ENCODE measurements around the gene OGDHL. TPM values are rescaled to one million over a fixed set of nuclear protein-coding genes. Genes with fewer than 3 reads are reported as not detected.

OGDHL gene
- total RNA-seq, 1 experiment from 2014 or later, result 1.3 TPM

DNA sequence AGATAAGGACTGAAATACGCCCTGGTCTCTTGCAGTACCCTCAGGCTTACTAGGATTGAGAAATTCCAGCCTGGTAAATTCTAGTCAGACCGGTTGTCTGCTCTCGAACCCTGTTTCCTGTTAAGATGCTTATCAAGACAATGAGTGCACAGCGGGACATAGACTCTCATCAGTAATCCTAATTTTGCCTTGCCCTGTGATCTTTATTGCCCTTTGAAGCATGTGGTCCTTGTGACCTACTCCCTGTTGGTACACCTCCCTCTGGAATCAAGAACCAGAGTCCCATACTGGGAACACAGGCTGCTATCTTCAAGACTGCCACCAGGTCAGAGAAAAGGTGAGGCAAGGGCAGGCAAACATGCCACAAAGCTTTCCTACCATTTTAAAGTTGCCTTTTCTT is 75.5 kb downstream of the OGDHL start:
- H3K4me3 ChIP-seq (ENCODE audit: low read depth in 2 of 2, low read length in 2 of 2), result no peak overlapping the region
- H3K36me3 ChIP-seq (ENCODE audit: control insufficient read depth, insufficient read depth, low read length), result no peaks in the 10 kb centered on the region
- no peaks in the 10 kb centered on the region for H3K4me1 ChIP-seq (ENCODE audit: control insufficient read depth, insufficient read depth, low read length)
- no peak for TF ChIP-seq POLR2AphosphoS5 (IDR thresholded peaks at IDR 0.05; ENCODE audit: low read depth, low read length)
- TF ChIP-seq, protein P1, sequence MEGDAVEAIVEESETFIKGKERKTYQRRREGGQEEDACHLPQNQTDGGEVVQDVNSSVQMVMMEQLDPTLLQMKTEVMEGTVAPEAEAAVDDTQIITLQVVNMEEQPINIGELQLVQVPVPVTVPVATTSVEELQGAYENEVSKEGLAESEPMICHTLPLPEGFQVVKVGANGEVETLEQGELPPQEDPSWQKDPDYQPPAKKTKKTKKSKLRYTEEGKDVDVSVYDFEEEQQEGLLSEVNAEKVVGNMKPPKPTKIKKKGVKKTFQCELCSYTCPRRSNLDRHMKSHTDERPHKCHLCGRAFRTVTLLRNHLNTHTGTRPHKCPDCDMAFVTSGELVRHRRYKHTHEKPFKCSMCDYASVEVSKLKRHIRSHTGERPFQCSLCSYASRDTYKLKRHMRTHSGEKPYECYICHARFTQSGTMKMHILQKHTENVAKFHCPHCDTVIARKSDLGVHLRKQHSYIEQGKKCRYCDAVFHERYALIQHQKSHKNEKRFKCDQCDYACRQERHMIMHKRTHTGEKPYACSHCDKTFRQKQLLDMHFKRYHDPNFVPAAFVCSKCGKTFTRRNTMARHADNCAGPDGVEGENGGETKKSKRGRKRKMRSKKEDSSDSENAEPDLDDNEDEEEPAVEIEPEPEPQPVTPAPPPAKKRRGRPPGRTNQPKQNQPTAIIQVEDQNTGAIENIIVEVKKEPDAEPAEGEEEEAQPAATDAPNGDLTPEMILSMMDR (IDR thresholded peaks at IDR 0.05), result no peak
- no peak for TF ChIP-seq TCF7L2 (IDR thresholded peaks at IDR 0.05; ENCODE audit: low read depth, low read length)
- TF ChIP-seq, protein P2, sequence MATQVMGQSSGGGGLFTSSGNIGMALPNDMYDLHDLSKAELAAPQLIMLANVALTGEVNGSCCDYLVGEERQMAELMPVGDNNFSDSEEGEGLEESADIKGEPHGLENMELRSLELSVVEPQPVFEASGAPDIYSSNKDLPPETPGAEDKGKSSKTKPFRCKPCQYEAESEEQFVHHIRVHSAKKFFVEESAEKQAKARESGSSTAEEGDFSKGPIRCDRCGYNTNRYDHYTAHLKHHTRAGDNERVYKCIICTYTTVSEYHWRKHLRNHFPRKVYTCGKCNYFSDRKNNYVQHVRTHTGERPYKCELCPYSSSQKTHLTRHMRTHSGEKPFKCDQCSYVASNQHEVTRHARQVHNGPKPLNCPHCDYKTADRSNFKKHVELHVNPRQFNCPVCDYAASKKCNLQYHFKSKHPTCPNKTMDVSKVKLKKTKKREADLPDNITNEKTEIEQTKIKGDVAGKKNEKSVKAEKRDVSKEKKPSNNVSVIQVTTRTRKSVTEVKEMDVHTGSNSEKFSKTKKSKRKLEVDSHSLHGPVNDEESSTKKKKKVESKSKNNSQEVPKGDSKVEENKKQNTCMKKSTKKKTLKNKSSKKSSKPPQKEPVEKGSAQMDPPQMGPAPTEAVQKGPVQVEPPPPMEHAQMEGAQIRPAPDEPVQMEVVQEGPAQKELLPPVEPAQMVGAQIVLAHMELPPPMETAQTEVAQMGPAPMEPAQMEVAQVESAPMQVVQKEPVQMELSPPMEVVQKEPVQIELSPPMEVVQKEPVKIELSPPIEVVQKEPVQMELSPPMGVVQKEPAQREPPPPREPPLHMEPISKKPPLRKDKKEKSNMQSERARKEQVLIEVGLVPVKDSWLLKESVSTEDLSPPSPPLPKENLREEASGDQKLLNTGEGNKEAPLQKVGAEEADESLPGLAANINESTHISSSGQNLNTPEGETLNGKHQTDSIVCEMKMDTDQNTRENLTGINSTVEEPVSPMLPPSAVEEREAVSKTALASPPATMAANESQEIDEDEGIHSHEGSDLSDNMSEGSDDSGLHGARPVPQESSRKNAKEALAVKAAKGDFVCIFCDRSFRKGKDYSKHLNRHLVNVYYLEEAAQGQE (IDR thresholded peaks at IDR 0.05; ENCODE audit: insufficient read depth in 1 of 2, low read depth in 2 of 2, low read length in 1 of 2), result no peak
- TF ChIP-seq SIN3A (IDR thresholded peaks at IDR 0.05; ENCODE audit: borderline replicate concordance, insufficient read depth, low read depth, low read length), result no peak
- H3K27me3 ChIP-seq (ENCODE audit: control insufficient read depth, insufficient read depth, low read length), result peaks cover 10% of the 10 kb centered on the region
- H3K9me3 ChIP-seq (ENCODE audit: control insufficient read depth, insufficient read depth, low read depth, low read length), result no peaks in the 10 kb centered on the region
- ChIA-PET CTCF (no interaction called here), POLR2A (no interaction called here)
- in situ Hi-C loops (cut with HindIII; ENCODE audit: low pct_unique_long_range_greater_than_20kb, low sequenced_read_pairs), result no loop called here
- no TSS peak for BruUV-seq (replicated peaks)
- DNase-seq (ENCODE audit: low read depth, low spot score), result no peak
- no peak for ATAC-seq
- intact Hi-C loops (cut with micrococcal nuclease; ENCODE audit: unreplicated experiment), result no loop called here
- no peak overlapping the region for H3K27ac ChIP-seq (ENCODE audit: low read length)

Other genes starting within 250 kb of the OGDHL start
- gene ERCC6, start 223.2 kb downstream of the OGDHL start, total RNA-seq (2021; ENCODE audit: unreplicated experiment), result 19.1 TPM
- gene SLC18A3, start 152.0 kb downstream of the OGDHL start, total RNA-seq (2021; ENCODE audit: unreplicated experiment), result not detected
- gene CHAT, start 148.3 kb downstream of the OGDHL start, total RNA-seq (2021; ENCODE audit: unreplicated experiment), result not detected
- gene C10orf53, start 82.7 kb downstream of the OGDHL start, total RNA-seq (2021; ENCODE audit: unreplicated experiment), result not detected
- 39.9 TPM for gene PARG, start 179.7 kb upstream of the OGDHL start, total RNA-seq (2021; ENCODE audit: unreplicated experiment)
- 18.8 TPM for gene TIMM23B, start 179.7 kb upstream of the OGDHL start, total RNA-seq (2021; ENCODE audit: unreplicated experiment)
- gene AGAP6, start 226.1 kb upstream of the OGDHL start, total RNA-seq (2021; ENCODE audit: unreplicated experiment), result 14.4 TPM